Measurements from ENCODE around the gene RPL31. TPM values are rescaled to one million over a fixed set of nuclear protein-coding genes. Genes with fewer than 3 reads are reported as not detected.
"Not testable (repeated sequence)": the region's sequence is repeated elsewhere in the genome, so short reads cannot be mapped to it uniquely, and the experiment has no call there.

RPL31 gene
- total RNA-seq, 1 donor from 2014 or later, result 1,828 TPM

GRCh38 chr2:101047075-101047766, 45.1 kb downstream of the RPL31 start:
- no peaks in the 10 kb centered on the region for H3K36me3 Mint-ChIP-seq (ENCODE audit: low read depth)
- ChIA-PET POLR2A (no interaction called here), CTCF (interaction anchor here (0.9 kb wide), 1 partner anchor 35 kb away, joined by 3 read pairs; no protein-coding TSS in a partner anchor)
- no peaks in the 10 kb centered on the region for H3K27me3 Mint-ChIP-seq
- H3K4me3 Mint-ChIP-seq, result no peak overlapping the region
- intact Hi-C loops (cut with micrococcal nuclease), result no loop called here
- no peak overlapping the region for H3K27ac Mint-ChIP-seq
- ATAC-seq (ENCODE audit: low read depth) (no peak), DNase-seq (no peak)
- TF ChIP-seq, protein P1, sequence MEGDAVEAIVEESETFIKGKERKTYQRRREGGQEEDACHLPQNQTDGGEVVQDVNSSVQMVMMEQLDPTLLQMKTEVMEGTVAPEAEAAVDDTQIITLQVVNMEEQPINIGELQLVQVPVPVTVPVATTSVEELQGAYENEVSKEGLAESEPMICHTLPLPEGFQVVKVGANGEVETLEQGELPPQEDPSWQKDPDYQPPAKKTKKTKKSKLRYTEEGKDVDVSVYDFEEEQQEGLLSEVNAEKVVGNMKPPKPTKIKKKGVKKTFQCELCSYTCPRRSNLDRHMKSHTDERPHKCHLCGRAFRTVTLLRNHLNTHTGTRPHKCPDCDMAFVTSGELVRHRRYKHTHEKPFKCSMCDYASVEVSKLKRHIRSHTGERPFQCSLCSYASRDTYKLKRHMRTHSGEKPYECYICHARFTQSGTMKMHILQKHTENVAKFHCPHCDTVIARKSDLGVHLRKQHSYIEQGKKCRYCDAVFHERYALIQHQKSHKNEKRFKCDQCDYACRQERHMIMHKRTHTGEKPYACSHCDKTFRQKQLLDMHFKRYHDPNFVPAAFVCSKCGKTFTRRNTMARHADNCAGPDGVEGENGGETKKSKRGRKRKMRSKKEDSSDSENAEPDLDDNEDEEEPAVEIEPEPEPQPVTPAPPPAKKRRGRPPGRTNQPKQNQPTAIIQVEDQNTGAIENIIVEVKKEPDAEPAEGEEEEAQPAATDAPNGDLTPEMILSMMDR (IDR thresholded peaks at IDR 0.05), result no peak
- H3K4me1 Mint-ChIP-seq, result peaks cover 6% of the 10 kb centered on the region
- H3K9me3 Mint-ChIP-seq, result peaks cover 2% of the 10 kb centered on the region

DNA sequence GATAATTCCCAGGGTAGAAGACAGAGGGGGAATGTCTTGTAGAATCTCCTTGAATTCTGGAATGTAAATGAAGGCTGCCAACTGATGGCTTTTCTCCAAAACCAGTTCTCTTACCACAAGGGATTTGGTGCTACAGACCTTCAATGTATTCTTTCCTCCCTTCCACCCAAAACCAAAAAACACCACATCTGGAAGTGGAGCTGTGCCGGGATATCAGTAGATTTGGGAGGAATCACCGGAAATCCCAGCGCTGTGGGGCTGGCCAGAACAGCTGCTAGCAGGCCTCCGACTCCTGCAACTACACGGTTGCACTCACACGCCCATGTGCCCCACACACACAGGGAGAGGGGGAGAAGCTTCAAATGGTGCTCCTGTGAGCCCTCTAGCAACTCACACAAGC, 45.7 kb downstream of the RPL31 start:
- no peak for DNase-seq
- Mint-ChIP-seq H3K4me1 (peaks cover 6% of the 10 kb centered on the region), H3K36me3 (ENCODE audit: low read depth) (no peaks in the 10 kb centered on the region), H3K4me3 (no peak overlapping the region), H3K9me3 (peaks cover 2% of the 10 kb centered on the region), H3K27ac (no peak overlapping the region), H3K27me3 (no peaks in the 10 kb centered on the region)
- no peak for ATAC-seq (ENCODE audit: low read depth)
- POLR2A ChIA-PET, result no interaction called here
- TF ChIP-seq, protein P1 (IDR thresholded peaks at IDR 0.05), result no peak
- intact Hi-C loops (cut with micrococcal nuclease), result no loop called here
- CTCF ChIA-PET, result interaction anchor here (0.9 kb wide), 1 partner anchor 35 kb away, joined by 3 read pairs; no protein-coding TSS in a partner anchor

DNA sequence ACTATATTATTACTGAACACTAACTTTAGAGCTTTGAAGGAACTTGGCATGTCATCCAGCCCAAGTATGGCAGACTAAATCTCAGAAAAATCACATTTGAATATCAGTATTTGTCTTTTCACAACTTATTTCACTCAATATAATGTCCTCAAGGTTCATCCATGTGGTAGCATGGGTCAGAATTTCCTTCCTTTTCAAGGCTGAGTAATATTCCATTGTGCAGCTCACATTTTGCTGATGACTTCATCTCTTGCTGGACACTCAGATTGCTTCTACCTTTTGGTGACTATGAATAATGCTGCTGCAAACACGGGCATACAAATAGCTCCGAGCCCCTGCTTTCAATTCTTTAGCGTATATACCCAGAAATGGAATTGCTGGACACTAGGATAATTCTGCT, 46.7 kb downstream of the RPL31 start:
- H3K27ac Mint-ChIP-seq, result no peak overlapping the region
- H3K4me3 Mint-ChIP-seq, result no peak overlapping the region
- peaks cover 4% of the 10 kb centered on the region for H3K4me1 Mint-ChIP-seq
- no peaks in the 10 kb centered on the region for H3K27me3 Mint-ChIP-seq
- intact Hi-C loops (cut with micrococcal nuclease), result no loop called here
- no peaks in the 10 kb centered on the region for H3K36me3 Mint-ChIP-seq (ENCODE audit: low read depth)
- DNase-seq (no peak), ATAC-seq (ENCODE audit: low read depth) (no peak)
- peaks cover 2% of the 10 kb centered on the region for H3K9me3 Mint-ChIP-seq
- ChIA-PET POLR2A (no interaction called here), CTCF (no interaction called here)
- TF ChIP-seq, protein P1 (IDR thresholded peaks at IDR 0.05), result no peak

DNA sequence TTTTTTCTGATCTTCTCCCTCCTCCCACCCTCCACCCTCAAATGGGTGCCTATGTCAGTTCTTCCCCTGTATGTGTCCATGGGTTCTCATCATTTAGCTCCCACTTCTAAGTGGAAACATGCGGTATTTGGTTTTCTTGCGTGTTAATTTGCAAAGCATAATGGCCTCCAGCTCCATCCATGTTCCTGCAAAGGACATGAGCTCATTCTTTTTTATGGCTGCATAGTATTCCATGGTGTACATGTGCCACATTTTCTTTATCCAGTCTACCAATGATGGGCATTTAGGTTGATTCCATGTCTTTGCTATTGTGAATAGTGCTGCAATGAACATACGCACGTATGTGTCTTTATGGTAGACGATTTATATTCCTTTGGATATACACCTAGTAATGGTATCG, 48.8 kb downstream of the RPL31 start:
- H3K9me3 Mint-ChIP-seq; H3K4me3 Mint-ChIP-seq; H3K36me3 Mint-ChIP-seq (ENCODE audit: low read depth); ATAC-seq (ENCODE audit: low read depth); DNase-seq; H3K4me1 Mint-ChIP-seq; H3K27ac Mint-ChIP-seq; intact Hi-C loops (cut with micrococcal nuclease); H3K27me3 Mint-ChIP-seq; POLR2A ChIA-PET: not testable (repeated sequence)
- CTCF ChIA-PET, result interaction anchor here (1.0 kb wide), 1 partner anchor 154 kb away, joined by 3 read pairs; no protein-coding TSS in a partner anchor

GRCh38 chr2:101052147-101052546, 50.1 kb downstream of the RPL31 start:
- TF ChIP-seq, protein P1 (IDR thresholded peaks at IDR 0.05), result no peak
- Mint-ChIP-seq H3K9me3 (peaks cover 2% of the 10 kb centered on the region), H3K4me1 (no peaks in the 10 kb centered on the region), H3K36me3 (ENCODE audit: low read depth) (no peaks in the 10 kb centered on the region), H3K4me3 (no peak overlapping the region), H3K27ac (no peak overlapping the region), H3K27me3 (no peaks in the 10 kb centered on the region)
- POLR2A ChIA-PET, result no interaction called here
- CTCF ChIA-PET, result no interaction called here
- ATAC-seq (ENCODE audit: low read depth) (no peak), DNase-seq (no peak)
- intact Hi-C loops (cut with micrococcal nuclease), result no loop called here

- peaks cover 2% of the 10 kb centered on the region for H3K9me3 Mint-ChIP-seq
- no peaks in the 10 kb centered on the region for H3K36me3 Mint-ChIP-seq (ENCODE audit: low read depth)
- CTCF ChIA-PET, result no interaction called here
- H3K4me1 Mint-ChIP-seq, result no peaks in the 10 kb centered on the region
- H3K4me3 Mint-ChIP-seq, result no peak overlapping the region
- no peak overlapping the region for H3K27ac Mint-ChIP-seq
- DNase-seq (no peak), ATAC-seq (ENCODE audit: low read depth) (no peak)
- intact Hi-C loops (cut with micrococcal nuclease), result no loop called here
- POLR2A ChIA-PET, result no interaction called here
- TF ChIP-seq, protein P1 (IDR thresholded peaks at IDR 0.05), result no peak
- H3K27me3 Mint-ChIP-seq, result no peaks in the 10 kb centered on the region
Measured at GRCh38 chr2:101053117-101053516, 51.0 kb downstream of the RPL31 start.

Data from activated B cell treated with CpG ODN at 0.5 μM for 24 hours (primary cell).